Smooth muscle cell (in vitro differentiated cells): ENCODE measurements around the gene RIT1. TPM values are rescaled to one million over a fixed set of nuclear protein-coding genes. Genes with fewer than 3 reads are reported as not detected.

Experiments used
- DNase-seq: peaks from one replicate; lab custom pipeline; 2025; ENCODE audit not compliant: unreplicated experiment; lab: John Stamatoyannopoulos, UW
- H2AFZ ChIP-seq: fragments of 200-600 bp; sonication (generic); 2 replicates; pipeline ENCODE4 v1.6.0; 2016; ENCODE audit warnings: antibody characterized with exemption, low read depth, mild to moderate bottlenecking
- H3F3A ChIP-seq: fragments of 200-600 bp; sonication (generic); 2 replicates; pipeline ENCODE4 v1.6.0; 2017; ENCODE audit warnings: antibody characterized with exemption, low read depth
- H3K27ac ChIP-seq: fragments of 200-600 bp; sonication (generic); 2 replicates; pipeline ENCODE4 v1.5.1; 2016; ENCODE audit warnings: low read depth, mild to moderate bottlenecking
- H3K27me3 ChIP-seq: fragments of 200-600 bp; sonication (generic); 2 replicates; pipeline ENCODE4 v1.6.1; 2016; ENCODE audit warnings: low read depth, mild to moderate bottlenecking
- H3K36me3 ChIP-seq: fragments of 200-600 bp; sonication (generic); 2 replicates; pipeline ENCODE4 v1.5.1; 2016; ENCODE audit warnings: low read depth
- H3K4me1 ChIP-seq: fragments of 200-600 bp; sonication (generic); 2 replicates; pipeline ENCODE4 v1.5.1; 2016; ENCODE audit warnings: low read depth
- H3K4me2 ChIP-seq: fragments of 200-600 bp; sonication (generic); 2 replicates; pipeline ENCODE4 v1.6.0; 2016; ENCODE audit warnings: mild to moderate bottlenecking
- H3K4me3 ChIP-seq: fragments of 200-600 bp; sonication (generic); 2 replicates; pipeline ENCODE4 v1.5.1; 2016; ENCODE audit warnings: mild to moderate bottlenecking
- H3K79me2 ChIP-seq: fragments of 200-600 bp; sonication (generic); 2 replicates; pipeline ENCODE4 v1.6.0; 2016; ENCODE audit warnings: low read depth, mild to moderate bottlenecking
- H3K9ac ChIP-seq: fragments of 200-600 bp; sonication (generic); 2 replicates; pipeline ENCODE4 v1.6.0; 2016; ENCODE audit warnings: low read depth
- H3K9me3 ChIP-seq: fragments of 200-600 bp; sonication (generic); replicated peaks from 2 replicates; pipeline ENCODE4 v1.5.1; 2016; ENCODE audit warnings: low read depth
- H4K20me1 ChIP-seq: fragments of 200-600 bp; sonication (generic); 2 replicates; pipeline ENCODE4 v1.6.0; 2016; ENCODE audit warnings: low read depth
- WGBS: methylation state at CpG from one replicate; pipeline ENCODE4 v1.1.7; 2016; ENCODE audit warnings: low lambda C conversion rate; 5-methylcytosine and 5-hydroxymethylcytosine counted together
- polyA plus RNA-seq: library from polyadenylated mRNA; unstranded; fragments of >200 nt; fragmentation: Nextera tagmentation; extraction: Ambion mirVana; gene quantifications from 2 replicates; pipeline ENCODE4 v1.2.1, GENCODE V29; 2016
- total RNA-seq: library from RNA; depleted of rRNA; stranded (reverse); fragments of >200 nt; gene quantifications from 2 replicates; pipeline ENCODE4 v1.2.3, GENCODE V29; 2014
- TF ChIP-seq, protein P1 (sequence below): fragments of 200-600 bp; sonication (generic); IDR thresholded peaks from 2 replicates; pipeline ENCODE4 v1.5.1; 2017; ENCODE audit warnings: borderline replicate concordance, mild to moderate bottlenecking, antibody characterized with exemption; ENCODE audit not compliant: insufficient read depth, poor library complexity, severe bottlenecking

RIT1 gene
- total and polyA plus RNA-seq, 2 experiments from 2014 or later, result 63.6 to 65.3 TPM

DNA sequence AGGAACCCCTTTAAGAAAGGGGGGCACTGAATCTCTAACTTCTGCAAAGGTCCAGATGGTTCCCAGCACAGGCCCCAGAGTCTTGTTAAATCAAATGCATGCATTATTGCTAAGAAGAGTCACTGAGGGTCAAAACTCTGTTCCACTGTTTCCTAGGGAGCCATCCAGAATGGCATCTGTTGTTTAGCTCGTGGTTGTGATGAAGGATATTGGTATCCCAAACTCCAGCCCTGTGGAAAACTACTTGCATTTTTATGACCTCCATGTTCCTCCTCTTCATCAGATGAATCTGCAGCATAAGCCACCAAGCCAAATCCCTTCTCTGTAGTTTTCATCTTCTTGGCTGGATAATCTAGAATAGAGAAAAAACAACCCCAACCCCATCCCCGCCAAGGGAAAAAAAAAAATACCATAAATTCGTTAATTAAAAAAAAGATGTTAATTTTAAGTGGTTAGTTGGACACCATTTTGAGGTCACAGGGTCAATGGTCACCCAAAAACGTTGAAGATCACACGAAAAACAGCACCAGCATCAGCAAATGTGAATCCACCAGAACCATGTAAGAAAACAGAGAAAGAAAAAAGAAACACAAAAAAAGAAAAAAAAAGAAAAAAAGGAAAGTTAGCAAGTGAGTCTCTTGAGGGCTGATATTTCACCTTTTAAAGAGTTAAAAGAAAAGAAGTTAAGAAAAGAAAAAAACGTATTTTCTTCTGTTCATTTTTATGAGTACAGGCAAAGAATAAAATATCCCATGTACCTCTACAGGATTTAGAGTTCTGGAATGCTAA lies 3.0 kb upstream of the RIT1 start:
- no peaks in the 10 kb centered on the region for H3K27me3 ChIP-seq
- peaks cover 37% of the 10 kb centered on the region for H3K36me3 ChIP-seq
- no peaks in the 10 kb centered on the region for H3K9me3 ChIP-seq
- no peak for DNase-seq
- peak overlapping the region; percentile 78 for H3K27ac ChIP-seq
- H3F3A ChIP-seq, result peaks cover 57% of the 10 kb centered on the region
- H3K4me1 ChIP-seq, result peaks cover 9% of the 10 kb centered on the region
- H2AFZ ChIP-seq, result no peak overlapping the region
- peaks cover 8% of the 10 kb centered on the region for H4K20me1 ChIP-seq
- H3K4me2 ChIP-seq, result no peak overlapping the region
- 93% methylated on average over 6 of the region's 6 CpGs for WGBS
- H3K4me3 ChIP-seq, result no peak overlapping the region
- TF ChIP-seq, protein P1, sequence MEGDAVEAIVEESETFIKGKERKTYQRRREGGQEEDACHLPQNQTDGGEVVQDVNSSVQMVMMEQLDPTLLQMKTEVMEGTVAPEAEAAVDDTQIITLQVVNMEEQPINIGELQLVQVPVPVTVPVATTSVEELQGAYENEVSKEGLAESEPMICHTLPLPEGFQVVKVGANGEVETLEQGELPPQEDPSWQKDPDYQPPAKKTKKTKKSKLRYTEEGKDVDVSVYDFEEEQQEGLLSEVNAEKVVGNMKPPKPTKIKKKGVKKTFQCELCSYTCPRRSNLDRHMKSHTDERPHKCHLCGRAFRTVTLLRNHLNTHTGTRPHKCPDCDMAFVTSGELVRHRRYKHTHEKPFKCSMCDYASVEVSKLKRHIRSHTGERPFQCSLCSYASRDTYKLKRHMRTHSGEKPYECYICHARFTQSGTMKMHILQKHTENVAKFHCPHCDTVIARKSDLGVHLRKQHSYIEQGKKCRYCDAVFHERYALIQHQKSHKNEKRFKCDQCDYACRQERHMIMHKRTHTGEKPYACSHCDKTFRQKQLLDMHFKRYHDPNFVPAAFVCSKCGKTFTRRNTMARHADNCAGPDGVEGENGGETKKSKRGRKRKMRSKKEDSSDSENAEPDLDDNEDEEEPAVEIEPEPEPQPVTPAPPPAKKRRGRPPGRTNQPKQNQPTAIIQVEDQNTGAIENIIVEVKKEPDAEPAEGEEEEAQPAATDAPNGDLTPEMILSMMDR, result no peak
- peaks cover 17% of the 10 kb centered on the region for H3K79me2 ChIP-seq
- no peak overlapping the region for H3K9ac ChIP-seq

DNA sequence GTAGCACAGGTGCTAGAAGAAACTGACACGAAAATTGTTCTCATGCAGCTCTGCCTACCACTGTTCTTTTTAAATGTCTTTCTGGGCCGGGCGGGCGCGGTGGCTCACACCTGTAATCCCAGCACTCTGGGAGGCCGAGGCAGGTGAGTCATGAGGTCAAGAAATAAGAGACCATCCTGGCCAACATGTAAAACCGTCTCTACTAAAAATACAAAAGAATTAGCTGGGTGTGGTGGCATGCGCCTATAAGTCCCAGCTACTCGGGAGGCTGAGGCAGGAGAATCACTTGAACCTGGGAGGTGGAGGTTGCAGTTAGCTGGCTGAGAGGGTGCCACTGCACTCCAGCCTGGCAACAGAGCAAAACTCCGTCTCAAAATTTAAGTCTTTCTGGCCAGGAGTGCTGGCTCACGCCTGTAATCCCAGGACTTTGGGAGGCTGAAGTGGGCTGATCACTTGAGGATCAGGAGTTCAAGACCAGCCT lies 947 bp upstream of the RIT1 start:
- H3F3A ChIP-seq, result peaks cover 49% of the 10 kb centered on the region
- H2AFZ ChIP-seq, result no peak overlapping the region
- H3K27ac ChIP-seq, result peak overlapping the region; percentile 71
- peaks cover 9% of the 10 kb centered on the region for H3K4me1 ChIP-seq
- H3K9ac ChIP-seq, result no peak overlapping the region
- no peak for DNase-seq
- H3K27me3 ChIP-seq, result no peaks in the 10 kb centered on the region
- H3K4me3 ChIP-seq, result peak overlapping the region; percentile 72
- peak overlapping the region; percentile 97 for H3K4me2 ChIP-seq
- TF ChIP-seq, protein P1, result no peak
- H4K20me1 ChIP-seq, result peaks cover 6% of the 10 kb centered on the region
- H3K79me2 ChIP-seq, result peaks cover 35% of the 10 kb centered on the region
- 87% methylated on average over 11 of the region's 11 CpGs for WGBS
- H3K9me3 ChIP-seq, result no peaks in the 10 kb centered on the region
- H3K36me3 ChIP-seq, result peaks cover 26% of the 10 kb centered on the region

DNA sequence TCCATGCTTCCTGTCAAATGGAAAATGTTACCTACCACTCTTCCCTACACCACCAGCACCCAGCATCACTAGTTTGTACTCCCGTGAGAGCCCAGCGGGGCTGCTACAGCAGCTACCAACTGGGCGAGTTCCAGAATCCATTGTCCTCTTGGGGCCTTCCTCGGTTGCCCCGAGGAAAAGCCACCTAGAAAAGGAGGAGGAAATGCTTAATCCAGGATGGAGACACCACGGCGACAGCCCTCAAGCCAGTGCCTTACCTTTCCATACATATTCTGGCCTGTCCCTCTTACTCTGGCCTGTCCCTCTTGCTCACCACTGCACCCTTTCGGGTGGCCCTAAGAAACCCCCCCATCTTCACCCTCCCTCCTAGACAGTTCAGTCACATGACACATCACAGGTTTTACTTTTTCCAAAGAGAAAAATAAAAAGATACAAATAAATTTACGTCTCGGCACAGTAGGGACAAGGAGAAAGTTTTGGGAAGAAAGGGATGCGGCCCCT lies 478 bp downstream of the RIT1 start:
- Histone ChIP-seq H3K4me2 (peak overlapping the region; percentile 97), H3K79me2 (peaks cover 41% of the 10 kb centered on the region), H3K27ac (peak overlapping the region; percentile 71), H3K9me3 (no peaks in the 10 kb centered on the region), H3K36me3 (peaks cover 24% of the 10 kb centered on the region), H3K9ac (peak overlapping the region; percentile 91), H3F3A (peaks cover 35% of the 10 kb centered on the region), H3K27me3 (no peaks in the 10 kb centered on the region), H4K20me1 (peaks cover 13% of the 10 kb centered on the region), H3K4me3 (peak overlapping the region; percentile 72), H2AFZ (no peak overlapping the region), H3K4me1 (peaks cover 9% of the 10 kb centered on the region)
- TF ChIP-seq, protein P1, result no peak
- WGBS, result 7% methylated on average over 11 of the region's 11 CpGs
- no peak for DNase-seq
